OCI-LY1 (cell line): ENCODE data around the gene RERE.

Source experiments
- H2AFZ ChIP-seq: fragments of 200-600 bp; sonication (generic), shearing (Covaris generic); 2 replicates; pipeline ENCODE4 v1.6.0; 2014; ENCODE audit warnings: antibody characterized with exemption, mild to moderate bottlenecking, low read length
- H3F3A ChIP-seq: fragments of 200-600 bp; sonication (generic), shearing (Covaris generic); 2 replicates; pipeline ENCODE4 v1.6.0; 2014; ENCODE audit warnings: mild to moderate bottlenecking, antibody characterized with exemption, low read length, moderate library complexity; ENCODE audit not compliant: insufficient read depth
- H3K27ac ChIP-seq: fragments of 200-600 bp; sonication (generic); 2 replicates; pipeline ENCODE4 v1.5.1; 2014; ENCODE audit warnings: low read length, mixed run types, mild to moderate bottlenecking, low read depth; ENCODE audit not compliant: poor library complexity, severe bottlenecking
- H3K27me3 ChIP-seq: fragments of 200-600 bp; sonication (generic); 2 replicates; pipeline ENCODE4 v1.6.0; 2014; ENCODE audit warnings: antibody characterized with exemption, mild to moderate bottlenecking, low read length, moderate library complexity; ENCODE audit not compliant: insufficient read depth
- H3K36me3 ChIP-seq: fragments of 200-600 bp; sonication (generic); 2 replicates; pipeline ENCODE4 v1.6.1; 2014; ENCODE audit warnings: mild to moderate bottlenecking, antibody characterized with exemption, low read length, moderate library complexity, mixed read lengths; ENCODE audit not compliant: insufficient read depth
- H3K4me1 ChIP-seq: fragments of 200-600 bp; sonication (generic); 2 replicates; pipeline ENCODE4 v1.5.1; 2014; ENCODE audit warnings: mild to moderate bottlenecking, low read length, moderate library complexity; ENCODE audit not compliant: insufficient read depth, severe bottlenecking
- H3K4me2 ChIP-seq: fragments of 200-600 bp; sonication (generic), shearing (Covaris generic); 2 replicates; pipeline ENCODE4 v1.6.1; 2014; ENCODE audit warnings: low read length
- H3K4me3 ChIP-seq: fragments of 200-600 bp; sonication (generic); 2 replicates; pipeline ENCODE4 v1.5.1; 2014; ENCODE audit warnings: low read length, low read depth, mild to moderate bottlenecking, mixed read lengths; ENCODE audit not compliant: poor library complexity, severe bottlenecking
- H3K79me2 ChIP-seq: fragments of 200-600 bp; shearing (Covaris generic); 2 replicates; pipeline ENCODE4 v1.6.1; 2016; ENCODE audit warnings: mixed run types, low read length, mixed read lengths; ENCODE audit not compliant: insufficient read depth
- H3K9ac ChIP-seq: fragments of 200-600 bp; sonication (generic), shearing (Covaris generic); 2 replicates; pipeline ENCODE4 v1.6.1; 2014; ENCODE audit warnings: mild to moderate bottlenecking, low read length, mixed read lengths
- H3K9me2 ChIP-seq: fragments of 200-600 bp; sonication (generic), shearing (Covaris generic); 2 replicates; pipeline ENCODE4 v1.6.1; 2014; ENCODE audit warnings: low read depth, mild to moderate bottlenecking, low read length, mixed read lengths
- H3K9me3 ChIP-seq: fragments of 200-600 bp; shearing (Covaris generic); 2 replicates; pipeline ENCODE4 v1.6.1; 2014; ENCODE audit warnings: low read length, mixed read lengths
- H4K20me1 ChIP-seq: fragments of 200-600 bp; sonication (generic), shearing (Covaris generic); 2 replicates; pipeline ENCODE4 v1.6.0; 2016; ENCODE audit warnings: mild to moderate bottlenecking, low read length; ENCODE audit not compliant: insufficient read depth
- EZH2 ChIP-seq: fragments of 200-600 bp; sonication (generic), shearing (Covaris generic); IDR thresholded peaks from 2 replicates; pipeline ENCODE4 v1.8.0; 2017; ENCODE audit warnings: borderline replicate concordance, mixed run types, mild to moderate bottlenecking, antibody characterized with exemption, low read length, moderate library complexity, mixed read lengths
- TF ChIP-seq, protein P1 (sequence below): fragments of 200-600 bp; sonication (generic), shearing (Covaris generic); IDR thresholded peaks from 2 replicates; pipeline ENCODE4 v1.5.1; 2017; ENCODE audit warnings: mild to moderate bottlenecking, antibody characterized with exemption, low read length, moderate library complexity, mixed read lengths

Gene RERE

DNA sequence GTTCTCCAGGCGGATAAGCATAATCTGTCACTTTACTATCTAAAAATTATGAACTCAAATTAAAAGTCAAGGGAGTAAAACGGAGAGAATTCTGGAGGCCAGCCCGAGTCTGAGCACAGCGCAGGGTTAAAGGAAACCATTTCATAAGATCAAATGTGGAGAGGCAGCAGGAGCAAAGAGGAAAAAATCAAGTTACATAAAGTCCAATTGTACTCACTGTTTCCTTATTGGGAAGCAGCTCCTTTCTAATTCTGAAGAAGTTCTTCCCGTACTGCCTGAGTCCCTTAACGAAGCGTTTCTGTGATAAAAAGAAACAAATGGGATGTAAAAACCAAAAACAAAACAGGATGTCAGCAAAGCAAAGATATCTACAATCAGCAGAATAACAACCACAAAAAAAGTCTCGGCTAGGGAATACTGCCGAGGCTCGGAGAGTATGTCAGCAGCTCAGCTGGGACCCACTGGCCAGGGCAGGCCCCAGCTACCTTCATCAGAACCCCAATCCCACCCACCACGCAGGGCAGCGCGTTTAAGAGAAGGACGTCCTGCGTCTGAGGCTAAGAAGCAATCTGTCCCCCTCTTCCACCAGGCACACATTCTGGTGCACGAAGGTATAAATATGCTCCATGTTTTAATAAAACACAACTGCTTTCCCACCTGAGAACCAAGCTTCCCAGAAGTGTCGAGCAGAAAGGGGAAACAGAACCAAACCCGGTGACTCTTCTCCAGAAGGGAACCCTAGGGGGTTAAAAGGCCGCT is 394.8 kb downstream of the RERE start:
- Histone ChIP-seq H3K36me3 (peaks cover 52% of the 10 kb centered on the region), H2AFZ (no peak overlapping the region), H4K20me1 (no peaks in the 10 kb centered on the region), H3K4me3 (peak overlapping the region; percentile 86), H3K9me2 (no peaks in the 10 kb centered on the region), H3K9ac (peak overlapping the region; percentile 98), H3K4me2 (peak overlapping the region; percentile 97), H3K79me2 (peaks cover 57% of the 10 kb centered on the region), H3K27ac (peak overlapping the region; percentile 88), H3K4me1 (peaks cover 72% of the 10 kb centered on the region), H3K27me3 (no peaks in the 10 kb centered on the region), H3K9me3 (no peaks in the 10 kb centered on the region), H3F3A (0 out of 2 replicates have a peak, but pooled peaks cover 9% of the 10 kb centered on the region)
- TF ChIP-seq, protein P1, sequence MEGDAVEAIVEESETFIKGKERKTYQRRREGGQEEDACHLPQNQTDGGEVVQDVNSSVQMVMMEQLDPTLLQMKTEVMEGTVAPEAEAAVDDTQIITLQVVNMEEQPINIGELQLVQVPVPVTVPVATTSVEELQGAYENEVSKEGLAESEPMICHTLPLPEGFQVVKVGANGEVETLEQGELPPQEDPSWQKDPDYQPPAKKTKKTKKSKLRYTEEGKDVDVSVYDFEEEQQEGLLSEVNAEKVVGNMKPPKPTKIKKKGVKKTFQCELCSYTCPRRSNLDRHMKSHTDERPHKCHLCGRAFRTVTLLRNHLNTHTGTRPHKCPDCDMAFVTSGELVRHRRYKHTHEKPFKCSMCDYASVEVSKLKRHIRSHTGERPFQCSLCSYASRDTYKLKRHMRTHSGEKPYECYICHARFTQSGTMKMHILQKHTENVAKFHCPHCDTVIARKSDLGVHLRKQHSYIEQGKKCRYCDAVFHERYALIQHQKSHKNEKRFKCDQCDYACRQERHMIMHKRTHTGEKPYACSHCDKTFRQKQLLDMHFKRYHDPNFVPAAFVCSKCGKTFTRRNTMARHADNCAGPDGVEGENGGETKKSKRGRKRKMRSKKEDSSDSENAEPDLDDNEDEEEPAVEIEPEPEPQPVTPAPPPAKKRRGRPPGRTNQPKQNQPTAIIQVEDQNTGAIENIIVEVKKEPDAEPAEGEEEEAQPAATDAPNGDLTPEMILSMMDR: no peak
- no peak for TF ChIP-seq EZH2

DNA sequence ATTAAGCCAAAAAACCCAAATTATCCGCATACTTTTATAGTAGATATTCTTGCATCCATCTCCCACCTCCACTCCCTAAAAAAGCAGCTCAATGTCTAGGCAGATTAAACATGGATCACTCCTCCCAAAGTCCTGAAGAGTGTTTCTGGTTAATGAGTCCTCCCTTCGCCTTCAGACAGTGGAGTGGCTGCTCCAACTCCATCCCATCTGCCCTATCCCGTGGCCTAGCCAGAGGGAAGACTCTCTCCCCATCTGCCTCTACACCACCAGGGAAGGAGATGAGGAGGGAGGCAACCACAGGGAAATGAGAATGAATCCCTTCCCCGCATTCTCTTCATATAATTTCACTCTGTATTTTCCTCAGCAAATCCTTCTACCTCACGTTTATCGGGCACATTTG is 395.7 kb downstream of the RERE start:
- H3K9me2 ChIP-seq: no peaks in the 10 kb centered on the region
- H3K9ac ChIP-seq: peak overlapping the region; percentile 98
- H2AFZ ChIP-seq: no peak overlapping the region
- peaks cover 61% of the 10 kb centered on the region for H3K36me3 ChIP-seq
- H3K4me1 ChIP-seq: peaks cover 72% of the 10 kb centered on the region
- no peak for TF ChIP-seq EZH2
- TF ChIP-seq, protein P1: no peak
- H3K27ac ChIP-seq: peak overlapping the region; percentile 88
- no peaks in the 10 kb centered on the region for H3K9me3 ChIP-seq
- H3K79me2 ChIP-seq: peaks cover 67% of the 10 kb centered on the region
- no peaks in the 10 kb centered on the region for H3K27me3 ChIP-seq
- peak overlapping the region; percentile 97 for H3K4me2 ChIP-seq
- H3K4me3 ChIP-seq: peak overlapping the region; percentile 86
- no peaks in the 10 kb centered on the region for H4K20me1 ChIP-seq
- H3F3A ChIP-seq: 0 out of 2 replicates have a peak, but pooled peaks cover 2% of the 10 kb centered on the region

DNA sequence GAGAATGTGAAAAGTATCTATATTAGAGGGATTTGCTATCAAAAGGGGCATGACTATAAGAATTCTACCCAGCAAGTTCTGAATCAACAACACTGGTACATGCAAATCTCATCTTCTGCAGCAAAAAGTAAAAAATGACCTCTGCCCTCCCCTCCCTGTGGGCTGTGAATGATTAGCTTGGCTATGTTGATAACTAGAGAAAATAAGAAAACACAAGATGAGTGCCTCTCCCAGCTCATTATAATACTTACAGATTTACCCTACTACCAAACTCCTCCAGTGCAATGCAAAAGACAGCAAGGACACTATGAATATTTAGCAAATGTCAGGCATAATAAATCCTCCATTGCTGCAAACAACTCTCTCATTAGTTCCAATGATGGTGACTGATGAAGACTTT is 397.1 kb downstream of the RERE start:
- peak overlapping the region; percentile 86 for H3K4me3 ChIP-seq
- no peaks in the 10 kb centered on the region for H4K20me1 ChIP-seq
- H2AFZ ChIP-seq: no peak overlapping the region
- H3F3A ChIP-seq: no peaks in the 10 kb centered on the region
- peak overlapping the region; percentile 88 for H3K27ac ChIP-seq
- H3K79me2 ChIP-seq: peaks cover 81% of the 10 kb centered on the region
- TF ChIP-seq, protein P1: no peak
- TF ChIP-seq EZH2: no peak
- peak overlapping the region; percentile 97 for H3K4me2 ChIP-seq
- H3K9me2 ChIP-seq: no peaks in the 10 kb centered on the region
- H3K4me1 ChIP-seq: peaks cover 68% of the 10 kb centered on the region
- H3K9ac ChIP-seq: peak overlapping the region; percentile 98
- H3K27me3 ChIP-seq: no peaks in the 10 kb centered on the region
- H3K36me3 ChIP-seq: peaks cover 74% of the 10 kb centered on the region
- no peaks in the 10 kb centered on the region for H3K9me3 ChIP-seq
